Activated CD4-positive, alpha-beta T cell treated with anti-CD3 and anti-CD28 coated beads, Interleukin-2, amount 10 ng/mL, durations not matched to agents 24 days and 14 days (primary cell): ENCODE measurements around the gene CTNS. TPM values are rescaled to one million over a fixed set of nuclear protein-coding genes. Genes with fewer than 3 reads are reported as not detected.

Source experiments
- DNase-seq: peaks from one replicate; pipeline ENCODE4 v3.0.0; 2022
- H3K27ac Mint-ChIP-seq: one replicate; pipeline ENCODE4 v1.8.0; 2022; ENCODE audit warnings: mild to moderate bottlenecking, mixed read lengths
- H3K27me3 Mint-ChIP-seq: one replicate; pipeline ENCODE4 v1.8.0; 2022; ENCODE audit warnings: mixed read lengths
- H3K36me3 Mint-ChIP-seq: one replicate; pipeline ENCODE4 v1.8.0; 2022; ENCODE audit warnings: low read depth, mild to moderate bottlenecking, mixed read lengths
- H3K4me1 Mint-ChIP-seq: one replicate; pipeline ENCODE4 v1.8.0; 2021; ENCODE audit warnings: mixed read lengths
- H3K4me3 Mint-ChIP-seq: one replicate; pipeline ENCODE4 v1.8.0; 2022; ENCODE audit warnings: mild to moderate bottlenecking, moderate library complexity, mixed read lengths
- H3K9me3 Mint-ChIP-seq: one replicate; pipeline ENCODE4 v1.8.0; 2021; ENCODE audit warnings: mixed read lengths
- intact Hi-C: fragments of 100-400 bp; cut with micrococcal nuclease; formaldehyde crosslinking; loops from one replicate; pipeline ENCODE4 v1.15.1; 2023
- total RNA-seq: library from RNA; stranded (reverse); gene quantifications from 2 replicates; pipeline ENCODE4 v1.2.3, GENCODE V29; 2022

Gene CTNS
- 46.7 and 48.1 TPM in 2 replicates for total RNA-seq

GRCh38 chr17:3636154-3636907, at the start of gene CTNS, which contains the start of gene SHPK:
CTNS (plus strand) TSS chr17:3636760; CDS start chr17:3640207, 3,447 bp downstream.
SHPK (minus strand) TSS chr17:3636250; CDS start chr17:3636219, 31 bp downstream.
- Mint-ChIP-seq H3K27ac (peak within 1 kb of the TSS; percentile 99), H3K4me1 (peaks cover 43% of the 10 kb centered on the region), H3K4me3 (peak within 1 kb of the TSS; percentile 98), H3K27me3 (no peaks in the 10 kb centered on the region), H3K9me3 (no peaks in the 10 kb centered on the region), H3K36me3 (peaks cover 33% of the 10 kb centered on the region)
- peak; percentile 99 for DNase-seq
- intact Hi-C loops = loop anchor here (1.0 to 10.0 kb wide), 3 partner anchors 32 to 592 kb away; partner anchors contain the start of genes EMC6 and TAX1BP3

- no peaks in the 10 kb centered on the region for H3K27me3 Mint-ChIP-seq
- H3K4me1 Mint-ChIP-seq = no peaks in the 10 kb centered on the region
- H3K4me3 Mint-ChIP-seq = no peak overlapping the region
- no peak for DNase-seq
- H3K36me3 Mint-ChIP-seq = peaks cover 10% of the 10 kb centered on the region
- H3K9me3 Mint-ChIP-seq = no peaks in the 10 kb centered on the region
- H3K27ac Mint-ChIP-seq = no peak overlapping the region
- intact Hi-C loops = no loop called here
Observed at GRCh38 chr17:3589784-3590183, 46.8 kb upstream of the CTNS start.

GRCh38 chr17:3590231-3590630, 46.3 kb upstream of the CTNS start:
- H3K36me3 Mint-ChIP-seq = peaks cover 10% of the 10 kb centered on the region
- H3K4me3 Mint-ChIP-seq = no peak overlapping the region
- H3K27ac Mint-ChIP-seq = no peak overlapping the region
- H3K4me1 Mint-ChIP-seq = no peaks in the 10 kb centered on the region
- intact Hi-C loops = no loop called here
- H3K27me3 Mint-ChIP-seq = no peaks in the 10 kb centered on the region
- DNase-seq = no peak
- H3K9me3 Mint-ChIP-seq = no peaks in the 10 kb centered on the region

- H3K27ac Mint-ChIP-seq = no peak overlapping the region
- intact Hi-C loops = no loop called here
- no peaks in the 10 kb centered on the region for H3K4me1 Mint-ChIP-seq
- no peak for DNase-seq
- H3K27me3 Mint-ChIP-seq = no peaks in the 10 kb centered on the region
- H3K36me3 Mint-ChIP-seq = peaks cover 10% of the 10 kb centered on the region
- H3K4me3 Mint-ChIP-seq = no peak overlapping the region
- no peaks in the 10 kb centered on the region for H3K9me3 Mint-ChIP-seq
Observed at GRCh38 chr17:3590768-3591167, 45.8 kb upstream of the CTNS start.

GRCh38 chr17:3592216-3592860, 44.2 kb upstream of the CTNS start:
- no peak overlapping the region for H3K4me3 Mint-ChIP-seq
- DNase-seq = no peak
- no peak overlapping the region for H3K27ac Mint-ChIP-seq
- intact Hi-C loops = no loop called here
- H3K9me3 Mint-ChIP-seq = no peaks in the 10 kb centered on the region
- no peaks in the 10 kb centered on the region for H3K27me3 Mint-ChIP-seq
- no peaks in the 10 kb centered on the region for H3K4me1 Mint-ChIP-seq
- H3K36me3 Mint-ChIP-seq = peaks cover 6% of the 10 kb centered on the region

GRCh38 chr17:3593384-3593783, 43.2 kb upstream of the CTNS start:
- Mint-ChIP-seq H3K36me3 (peaks cover 6% of the 10 kb centered on the region), H3K4me3 (no peak overlapping the region), H3K27ac (no peak overlapping the region), H3K4me1 (no peaks in the 10 kb centered on the region), H3K9me3 (no peaks in the 10 kb centered on the region), H3K27me3 (no peaks in the 10 kb centered on the region)
- DNase-seq = no peak
- intact Hi-C loops = no loop called here

GRCh38 chr17:3594051-3594800, 42.3 kb upstream of the CTNS start:
- intact Hi-C loops = no loop called here
- no peak overlapping the region for H3K27ac Mint-ChIP-seq
- H3K4me3 Mint-ChIP-seq = no peak overlapping the region
- no peaks in the 10 kb centered on the region for H3K4me1 Mint-ChIP-seq
- no peak for DNase-seq
- peaks cover 6% of the 10 kb centered on the region for H3K36me3 Mint-ChIP-seq
- H3K27me3 Mint-ChIP-seq = no peaks in the 10 kb centered on the region
- H3K9me3 Mint-ChIP-seq = no peaks in the 10 kb centered on the region

- Mint-ChIP-seq H3K27me3 (no peaks in the 10 kb centered on the region), H3K27ac (no peak overlapping the region), H3K4me3 (no peak overlapping the region), H3K36me3 (peaks cover under 1% of the 10 kb centered on the region), H3K4me1 (no peaks in the 10 kb centered on the region), H3K9me3 (no peaks in the 10 kb centered on the region)
- no peak for DNase-seq
- intact Hi-C loops = no loop called here
Observed at GRCh38 chr17:3594976-3595375, 41.6 kb upstream of the CTNS start.

- intact Hi-C loops = no loop called here
- H3K27ac Mint-ChIP-seq = no peak overlapping the region
- H3K4me3 Mint-ChIP-seq = no peak overlapping the region
- no peaks in the 10 kb centered on the region for H3K27me3 Mint-ChIP-seq
- no peaks in the 10 kb centered on the region for H3K4me1 Mint-ChIP-seq
- DNase-seq = no peak
- no peaks in the 10 kb centered on the region for H3K36me3 Mint-ChIP-seq
- H3K9me3 Mint-ChIP-seq = no peaks in the 10 kb centered on the region
Observed at GRCh38 chr17:3596804-3597464, 39.6 kb upstream of the CTNS start.

GRCh38 chr17:3598078-3598477, 38.5 kb upstream of the CTNS start:
- H3K27ac Mint-ChIP-seq = no peak overlapping the region
- no peaks in the 10 kb centered on the region for H3K9me3 Mint-ChIP-seq
- H3K4me3 Mint-ChIP-seq = no peak overlapping the region
- DNase-seq = no peak
- peaks cover 2% of the 10 kb centered on the region for H3K36me3 Mint-ChIP-seq
- H3K4me1 Mint-ChIP-seq = no peaks in the 10 kb centered on the region
- intact Hi-C loops = no loop called here
- H3K27me3 Mint-ChIP-seq = no peaks in the 10 kb centered on the region

GRCh38 chr17:3600529-3601205, 35.9 kb upstream of the CTNS start:
- intact Hi-C loops = no loop called here
- Mint-ChIP-seq H3K9me3 (no peaks in the 10 kb centered on the region), H3K4me3 (no peak overlapping the region)

GRCh38 chr17:3602499-3602898, 34.1 kb upstream of the CTNS start:
- Mint-ChIP-seq H3K36me3 (peaks cover 4% of the 10 kb centered on the region), H3K27ac (no peak overlapping the region), H3K27me3 (no peaks in the 10 kb centered on the region), H3K9me3 (no peaks in the 10 kb centered on the region), H3K4me1 (no peaks in the 10 kb centered on the region), H3K4me3 (no peak overlapping the region)
- peak; percentile 75 for DNase-seq
- intact Hi-C loops = loop anchor here (2.0 kb wide), 1 partner anchor 46 kb away; no protein-coding TSS in a partner anchor

More at GRCh38 chr17:3600529-3601205, 35.9 kb upstream of the CTNS start:
- DNase-seq = no peak
- H3K27ac Mint-ChIP-seq = no peak overlapping the region
- H3K36me3 Mint-ChIP-seq = peaks cover 2% of the 10 kb centered on the region
- no peaks in the 10 kb centered on the region for H3K4me1 Mint-ChIP-seq
- no peaks in the 10 kb centered on the region for H3K27me3 Mint-ChIP-seq
